ENCODE data around the gene CLIC6.
"Not testable (repeated sequence)": the region's sequence is repeated elsewhere in the genome, so short reads cannot be mapped to it uniquely, and the experiment has no call there.

The CLIC6 gene

GRCh38 chr21:34653522-34653921 lies 15.3 kb upstream of the CLIC6 start:
- DNase-seq, result no peak

GRCh38 chr21:34661848-34662247 lies 6.9 kb upstream of the CLIC6 start:
- no peak for DNase-seq

GRCh38 chr21:34667761-34668160 lies 1.0 kb upstream of the CLIC6 start:
- no peak for DNase-seq

GRCh38 chr21:34669149-34669879 lies 520 bp downstream of the CLIC6 start:
- peak; percentile 65 for DNase-seq

- not testable (repeated sequence) for DNase-seq
Measured at GRCh38 chr21:34669880-34670219, 1.1 kb downstream of the CLIC6 start.

- DNase-seq, result peak; percentile 69
Measured at GRCh38 chr21:34670220-34670961, 1.6 kb downstream of the CLIC6 start.

GRCh38 chr21:34670962-34671348 lies 2.2 kb downstream of the CLIC6 start:
- DNase-seq, result peak; percentile 15

GRCh38 chr21:34671462-34671861 lies 2.7 kb downstream of the CLIC6 start:
- peak; percentile 11 for DNase-seq

- no peak for DNase-seq
Measured at GRCh38 chr21:34671891-34672290, 3.1 kb downstream of the CLIC6 start.

GRCh38 chr21:34673006-34673405 lies 4.2 kb downstream of the CLIC6 start:
- DNase-seq, result no peak

GRCh38 chr21:34674468-34674867 lies 5.7 kb downstream of the CLIC6 start:
- no peak for DNase-seq

GRCh38 chr21:34675871-34676270 lies 7.1 kb downstream of the CLIC6 start:
- peak; percentile 25 for DNase-seq

GRCh38 chr21:34679051-34679450 lies 10.3 kb downstream of the CLIC6 start:
- no peak for DNase-seq

- no peak for DNase-seq
Measured at GRCh38 chr21:34684174-34684876, 15.5 kb downstream of the CLIC6 start.

GRCh38 chr21:34687065-34687464 lies 18.3 kb downstream of the CLIC6 start:
- DNase-seq, result no peak

GRCh38 chr21:34687745-34688144 lies 19.0 kb downstream of the CLIC6 start:
- DNase-seq, result no peak

GRCh38 chr21:34688145-34688544 lies 19.4 kb downstream of the CLIC6 start:
- DNase-seq, result no peak

GRCh38 chr21:34688715-34689114 lies 19.9 kb downstream of the CLIC6 start:
- no peak for DNase-seq

GRCh38 chr21:34690041-34690792 lies 21.4 kb downstream of the CLIC6 start:
- DNase-seq, result peak; percentile 39

GRCh38 chr21:34690793-34691175 lies 22.0 kb downstream of the CLIC6 start:
- DNase-seq, result no peak

- DNase-seq, result no peak
Measured at GRCh38 chr21:34691390-34692032, 22.7 kb downstream of the CLIC6 start.

GRCh38 chr21:34692458-34693020 lies 23.7 kb downstream of the CLIC6 start:
- DNase-seq, result no peak

Data from eye (tissue), 1 donor.